ENCODE results near the gene ROCK2.

The ROCK2 gene

GRCh38 chr2:11292464-11293255 is 51.8 kb downstream of the ROCK2 start:
- H3K4me3 ChIP-seq (ENCODE audit: low read length, poor library complexity, severe bottlenecking): no peak overlapping the region
- H3K9ac ChIP-seq (ENCODE audit: low read depth, low read length, poor library complexity, severe bottlenecking): no peak overlapping the region
- H3K9me2 ChIP-seq (replicated peaks; ENCODE audit: low read depth, low read length): no peaks in the 10 kb centered on the region
- no peak for TF ChIP-seq CTCF (conservative IDR thresholded peaks at IDR 0.05; ENCODE audit: low read length)
- TF ChIP-seq EZH2phosphoT487 (IDR thresholded peaks at IDR 0.05; ENCODE audit: borderline replicate concordance): no peak
- H2AFZ ChIP-seq (ENCODE audit: low read length): no peak overlapping the region
- H3K9me3 ChIP-seq (ENCODE audit: insufficient read depth, low read depth, low read length): no peaks in the 10 kb centered on the region
- H3K4me1 ChIP-seq (ENCODE audit: insufficient read depth, low read length, poor library complexity, severe bottlenecking): peaks cover 14% of the 10 kb centered on the region
- peaks cover 7% of the 10 kb centered on the region; the same call in 1 of the 2 replicates for H3F3A ChIP-seq (ENCODE audit: low read depth)
- peaks cover 98% of the 10 kb centered on the region for H3K79me2 ChIP-seq (ENCODE audit: insufficient read depth, low read length)
- H3K4me2 ChIP-seq (ENCODE audit: low read depth, low read length, poor library complexity, severe bottlenecking): peak overlapping the region; percentile 33
- no peaks in the 10 kb centered on the region for H3K27me3 ChIP-seq (ENCODE audit: insufficient read depth, low read length, poor library complexity, severe bottlenecking)
- H4K20me1 ChIP-seq (ENCODE audit: insufficient read depth, low read length, poor library complexity, severe bottlenecking): peaks cover 57% of the 10 kb centered on the region
- no peaks in the 10 kb centered on the region for H3K36me3 ChIP-seq (ENCODE audit: insufficient read depth, low read length)

GRCh38 chr2:11290713-11291112 is 53.7 kb downstream of the ROCK2 start:
- TF ChIP-seq CTCF (conservative IDR thresholded peaks at IDR 0.05; ENCODE audit: low read length) (no peak), EZH2phosphoT487 (IDR thresholded peaks at IDR 0.05; ENCODE audit: borderline replicate concordance) (no peak)
- Histone ChIP-seq H3K27me3 (ENCODE audit: insufficient read depth, low read length, poor library complexity, severe bottlenecking) (no peaks in the 10 kb centered on the region), H3F3A (ENCODE audit: low read depth) (peaks cover 7% of the 10 kb centered on the region; the same call in 1 of the 2 replicates), H3K79me2 (ENCODE audit: insufficient read depth, low read length) (peaks cover 90% of the 10 kb centered on the region), H3K4me3 (ENCODE audit: low read length, poor library complexity, severe bottlenecking) (no peak overlapping the region), H3K9me2 (replicated peaks; ENCODE audit: low read depth, low read length) (no peaks in the 10 kb centered on the region), H2AFZ (ENCODE audit: low read length) (no peak overlapping the region), H3K36me3 (ENCODE audit: insufficient read depth, low read length) (peaks cover 7% of the 10 kb centered on the region; the same call in 1 of the 2 replicates), H3K4me1 (ENCODE audit: insufficient read depth, low read length, poor library complexity, severe bottlenecking) (peaks cover 14% of the 10 kb centered on the region), H3K4me2 (ENCODE audit: low read depth, low read length, poor library complexity, severe bottlenecking) (no peak overlapping the region), H3K9ac (ENCODE audit: low read depth, low read length, poor library complexity, severe bottlenecking) (no peak overlapping the region), H3K9me3 (ENCODE audit: insufficient read depth, low read depth, low read length) (no peaks in the 10 kb centered on the region), H4K20me1 (ENCODE audit: insufficient read depth, low read length, poor library complexity, severe bottlenecking) (peaks cover 59% of the 10 kb centered on the region)

GRCh38 chr2:11290211-11290610 is 54.2 kb downstream of the ROCK2 start:
- no peak overlapping the region for H2AFZ ChIP-seq (ENCODE audit: low read length)
- H3K36me3 ChIP-seq (ENCODE audit: insufficient read depth, low read length): peaks cover 12% of the 10 kb centered on the region; the same call in 1 of the 2 replicates
- peaks cover 59% of the 10 kb centered on the region for H4K20me1 ChIP-seq (ENCODE audit: insufficient read depth, low read length, poor library complexity, severe bottlenecking)

More at GRCh38 chr2:11290211-11290610, 54.2 kb downstream of the ROCK2 start:
- Histone ChIP-seq H3K9me3 (ENCODE audit: insufficient read depth, low read depth, low read length) (no peaks in the 10 kb centered on the region), H3K9me2 (replicated peaks; ENCODE audit: low read depth, low read length) (no peaks in the 10 kb centered on the region), H3K9ac (ENCODE audit: low read depth, low read length, poor library complexity, severe bottlenecking) (no peak overlapping the region), H3K79me2 (ENCODE audit: insufficient read depth, low read length) (peaks cover 89% of the 10 kb centered on the region), H3K4me1 (ENCODE audit: insufficient read depth, low read length, poor library complexity, severe bottlenecking) (peaks cover 14% of the 10 kb centered on the region), H3K4me3 (ENCODE audit: low read length, poor library complexity, severe bottlenecking) (no peak overlapping the region), H3K4me2 (ENCODE audit: low read depth, low read length, poor library complexity, severe bottlenecking) (no peak overlapping the region), H3K27me3 (ENCODE audit: insufficient read depth, low read length, poor library complexity, severe bottlenecking) (no peaks in the 10 kb centered on the region), H3F3A (ENCODE audit: low read depth) (peaks cover 7% of the 10 kb centered on the region; the same call in 1 of the 2 replicates)
- no peak for TF ChIP-seq EZH2phosphoT487 (IDR thresholded peaks at IDR 0.05; ENCODE audit: borderline replicate concordance)
- TF ChIP-seq CTCF (conservative IDR thresholded peaks at IDR 0.05; ENCODE audit: low read length): no peak

Measured in Loucy (cell line).